GM12878 (cell line): Measurements from ENCODE around the gene CCDC112. TPM values are rescaled to one million over a fixed set of nuclear protein-coding genes. Genes with fewer than 3 reads are reported as not detected.

Experiments used
- ATF7 ChIP-seq: fragments of 450-650 bp; IDR thresholded peaks from 2 replicates; pipeline ENCODE4 v1.6.1; 2016; ENCODE audit warnings: low read depth, mild to moderate bottlenecking
- BMI1 ChIP-seq: fragments of 450-650 bp; IDR thresholded peaks from 2 replicates; pipeline ENCODE4 v1.6.1; 2016; ENCODE audit warnings: mild to moderate bottlenecking, moderate library complexity, borderline replicate concordance
- EZH2 ChIP-seq: IDR thresholded peaks from 2 replicates; pipeline ENCODE4 v1.6.1; 2012; ENCODE audit warnings: low read depth, mild to moderate bottlenecking, control low read depth, inconsistent platforms, low read length, borderline replicate concordance; ENCODE audit not compliant: control insufficient read depth
- FOXK2 ChIP-seq: fragments of 450-650 bp; IDR thresholded peaks from 2 replicates; pipeline ENCODE4 v1.6.1; 2017; ENCODE audit warnings: mild to moderate bottlenecking, moderate library complexity
- HDGF ChIP-seq: fragments of 450-650 bp; IDR thresholded peaks from 2 replicates; pipeline ENCODE4 v1.6.1; 2016; ENCODE audit warnings: antibody characterized with exemption
- IKZF1 ChIP-seq: fragments of 450-650 bp; conservative IDR thresholded peaks from 2 replicates; pipeline ENCODE4 v1.6.1; 2017; ENCODE audit warnings: antibody characterized with exemption, mild to moderate bottlenecking
- MXI1 ChIP-seq: fragments of 150-350 bp; IDR thresholded peaks from 2 replicates; pipeline ENCODE4 v1.6.1; 2011; ENCODE audit warnings: low read depth, mild to moderate bottlenecking, inconsistent platforms, low read length, improper control_type of control experiment
- MYC ChIP-seq: IDR thresholded peaks from 2 replicates; pipeline ENCODE4 v1.6.1; 2011; ENCODE audit warnings: mild to moderate bottlenecking, low read length, moderate library complexity, inconsistent platforms; ENCODE audit not compliant: insufficient read depth, insufficient replicate concordance, insufficient read length, severe bottlenecking
- NBN ChIP-seq: fragments of 450-650 bp; IDR thresholded peaks from 2 replicates; pipeline ENCODE4 v1.6.1; 2016
- NFXL1 ChIP-seq: fragments of 450-650 bp; IDR thresholded peaks from 2 replicates; pipeline ENCODE4 v1.6.1; 2017; ENCODE audit warnings: antibody characterized with exemption, mild to moderate bottlenecking, borderline replicate concordance
- NRF1 ChIP-seq: conservative IDR thresholded peaks from 2 replicates; pipeline ENCODE4 v1.6.1; 2011; ENCODE audit warnings: mild to moderate bottlenecking, low read depth, low read length, improper control_type of control experiment
- PRDM15 ChIP-seq: fragments of 450-650 bp; formaldehyde crosslinking; IDR thresholded peaks from 2 replicates; pipeline ENCODE4 v1.4.0; 2020; ENCODE audit warnings: mild to moderate bottlenecking, moderate library complexity
- SPI1 ChIP-seq: IDR thresholded peaks from 2 replicates; pipeline ENCODE4 v1.6.1; 2011; ENCODE audit warnings: low read depth, mild to moderate bottlenecking, low read length, moderate library complexity, borderline replicate concordance; ENCODE audit not compliant: insufficient read depth
- SREBF1 ChIP-seq: IDR thresholded peaks from 2 replicates; pipeline ENCODE4 v1.6.1; 2012; ENCODE audit warnings: mild to moderate bottlenecking, low read length
- STAT3 ChIP-seq: IDR thresholded peaks from 2 replicates; pipeline ENCODE4 v1.6.1; 2011; ENCODE audit warnings: low read depth, low read length, improper control_type of control experiment
- polyA plus RNA-seq, 11 experiments: library from polyadenylated mRNA; depleted of rRNA in 4 of 11; unstranded in 6 of 11; stranded (reverse) in 5 of 11; fragments of >200 nt; fragmentation: Nextera tagmentation in 4 of 11; fragmentation: Illumina TruSeq in 1 of 11; extraction: Ambion mirVana in 4 of 11; extraction: Trizol in 1 of 11; gene quantifications; 1 replicate in 1 of 11; 2 replicates in 10 of 11; pipeline versions ENCODE4 v1.2.1 to v1.2.3, GENCODE V29; 2011 to 2016; ENCODE audit warnings: inconsistent platforms in 2 of 11, missing spikeins in 2 of 11, low read depth in 1 of 11
- total RNA-seq, 4 experiments: library from RNA; depleted of rRNA in 3 of 4; stranded (reverse); fragments of >200 nt in 3 of 4; fragmentation: Illumina TruSeq in 1 of 4; extraction: Trizol in 1 of 4; gene quantifications; 2 replicates each; pipeline versions ENCODE4 v1.2.1 to v1.2.3, GENCODE V29; 2013 to 2021
- TF ChIP-seq, protein P1 (sequence below): IDR thresholded peaks from 2 replicates; pipeline ENCODE4 v1.6.1; 2012; ENCODE audit warnings: low read depth, low read length, improper control_type of control experiment
- TF ChIP-seq, protein P2 (sequence below): fragments of 450-650 bp; formaldehyde crosslinking; IDR thresholded peaks from 2 replicates; pipeline ENCODE4 v1.5.0; 2022; ENCODE audit warnings: mild to moderate bottlenecking, missing genetic modification characterization
- TF ChIP-seq, protein P3 (sequence below): fragments of 450-650 bp; IDR thresholded peaks from 2 replicates; pipeline ENCODE4 v1.6.1; 2016; ENCODE audit warnings: mild to moderate bottlenecking
- TF ChIP-seq, protein P4 (sequence below): fragments of 150-350 bp; IDR thresholded peaks from 2 replicates; pipeline ENCODE4 v1.6.1; 2014; ENCODE audit warnings: mild to moderate bottlenecking, low read depth, low read length

CCDC112 gene
- total and polyA plus RNA-seq, 10 of the 15 experiments (the other 5 are each of a cell fraction or from before 2014, with no cell fraction given), result 0.12 to 2.0 (median 0.58) TPM

DNA sequence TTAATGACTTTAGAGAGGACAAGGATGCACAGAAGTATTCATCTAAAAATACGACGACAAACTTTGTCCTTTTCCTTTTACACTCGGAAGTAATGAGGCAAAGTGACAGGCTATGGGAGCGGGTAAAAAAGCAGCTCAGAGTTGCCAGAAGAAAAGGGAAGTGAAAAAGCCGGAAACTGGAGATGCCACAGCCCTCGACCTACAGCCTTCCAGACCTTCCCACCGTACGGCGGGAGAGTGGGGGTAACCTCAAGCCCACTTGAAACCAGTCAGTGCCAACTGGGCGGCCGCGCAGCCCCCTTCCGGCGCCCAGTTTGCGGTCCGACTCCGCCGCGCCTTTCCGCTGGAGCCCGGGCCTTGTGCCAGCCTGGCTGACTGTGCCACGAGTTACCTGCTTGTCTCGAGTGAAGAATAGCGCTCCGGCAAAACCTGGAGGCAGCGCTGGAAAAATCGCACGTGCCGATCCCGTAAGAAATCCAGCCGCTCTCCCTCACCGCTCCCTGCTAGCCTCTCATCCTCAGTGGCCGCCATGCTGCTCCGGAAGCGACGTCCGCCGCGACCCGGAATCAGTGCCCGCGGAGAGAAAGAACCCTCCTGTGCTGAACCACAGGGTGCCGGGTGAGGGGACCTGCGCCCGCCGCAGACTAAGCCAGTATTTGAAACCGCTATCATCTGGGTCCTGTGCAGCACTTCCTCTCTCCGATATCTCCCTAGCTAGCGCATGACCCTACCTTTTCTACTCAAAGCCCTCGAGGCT, 34.0 kb downstream of the CCDC112 start, which contains the start of gene PGGT1B (continued):
- TF ChIP-seq NRF1, result no peak
- TF ChIP-seq, protein P1, sequence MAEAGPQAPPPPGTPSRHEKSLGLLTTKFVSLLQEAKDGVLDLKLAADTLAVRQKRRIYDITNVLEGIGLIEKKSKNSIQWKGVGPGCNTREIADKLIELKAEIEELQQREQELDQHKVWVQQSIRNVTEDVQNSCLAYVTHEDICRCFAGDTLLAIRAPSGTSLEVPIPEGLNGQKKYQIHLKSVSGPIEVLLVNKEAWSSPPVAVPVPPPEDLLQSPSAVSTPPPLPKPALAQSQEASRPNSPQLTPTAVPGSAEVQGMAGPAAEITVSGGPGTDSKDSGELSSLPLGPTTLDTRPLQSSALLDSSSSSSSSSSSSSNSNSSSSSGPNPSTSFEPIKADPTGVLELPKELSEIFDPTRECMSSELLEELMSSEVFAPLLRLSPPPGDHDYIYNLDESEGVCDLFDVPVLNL, result no peak
- TF ChIP-seq SPI1, result peak; percentile 99
- no peak for TF ChIP-seq FOXK2
- 0 out of 2 replicates have a peak, but pooled peaks have one; percentile 5 for TF ChIP-seq NBN
- TF ChIP-seq BMI1, result no peak
- TF ChIP-seq, protein P2, sequence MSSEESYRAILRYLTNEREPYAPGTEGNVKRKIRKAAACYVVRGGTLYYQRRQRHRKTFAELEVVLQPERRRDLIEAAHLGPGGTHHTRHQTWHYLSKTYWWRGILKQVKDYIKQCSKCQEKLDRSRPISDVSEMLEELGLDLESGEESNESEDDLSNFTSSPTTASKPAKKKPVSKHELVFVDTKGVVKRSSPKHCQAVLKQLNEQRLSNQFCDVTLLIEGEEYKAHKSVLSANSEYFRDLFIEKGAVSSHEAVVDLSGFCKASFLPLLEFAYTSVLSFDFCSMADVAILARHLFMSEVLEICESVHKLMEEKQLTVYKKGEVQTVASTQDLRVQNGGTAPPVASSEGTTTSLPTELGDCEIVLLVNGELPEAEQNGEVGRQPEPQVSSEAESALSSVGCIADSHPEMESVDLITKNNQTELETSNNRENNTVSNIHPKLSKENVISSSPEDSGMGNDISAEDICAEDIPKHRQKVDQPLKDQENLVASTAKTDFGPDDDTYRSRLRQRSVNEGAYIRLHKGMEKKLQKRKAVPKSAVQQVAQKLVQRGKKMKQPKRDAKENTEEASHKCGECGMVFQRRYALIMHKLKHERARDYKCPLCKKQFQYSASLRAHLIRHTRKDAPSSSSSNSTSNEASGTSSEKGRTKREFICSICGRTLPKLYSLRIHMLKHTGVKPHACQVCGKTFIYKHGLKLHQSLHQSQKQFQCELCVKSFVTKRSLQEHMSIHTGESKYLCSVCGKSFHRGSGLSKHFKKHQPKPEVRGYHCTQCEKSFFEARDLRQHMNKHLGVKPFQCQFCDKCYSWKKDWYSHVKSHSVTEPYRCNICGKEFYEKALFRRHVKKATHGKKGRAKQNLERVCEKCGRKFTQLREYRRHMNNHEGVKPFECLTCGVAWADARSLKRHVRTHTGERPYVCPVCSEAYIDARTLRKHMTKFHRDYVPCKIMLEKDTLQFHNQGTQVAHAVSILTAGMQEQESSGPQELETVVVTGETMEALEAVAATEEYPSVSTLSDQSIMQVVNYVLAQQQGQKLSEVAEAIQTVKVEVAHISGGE (CRISPR knock-in tag), result peak; percentile 64
- peak; percentile 96 for TF ChIP-seq IKZF1
- TF ChIP-seq, protein P3, sequence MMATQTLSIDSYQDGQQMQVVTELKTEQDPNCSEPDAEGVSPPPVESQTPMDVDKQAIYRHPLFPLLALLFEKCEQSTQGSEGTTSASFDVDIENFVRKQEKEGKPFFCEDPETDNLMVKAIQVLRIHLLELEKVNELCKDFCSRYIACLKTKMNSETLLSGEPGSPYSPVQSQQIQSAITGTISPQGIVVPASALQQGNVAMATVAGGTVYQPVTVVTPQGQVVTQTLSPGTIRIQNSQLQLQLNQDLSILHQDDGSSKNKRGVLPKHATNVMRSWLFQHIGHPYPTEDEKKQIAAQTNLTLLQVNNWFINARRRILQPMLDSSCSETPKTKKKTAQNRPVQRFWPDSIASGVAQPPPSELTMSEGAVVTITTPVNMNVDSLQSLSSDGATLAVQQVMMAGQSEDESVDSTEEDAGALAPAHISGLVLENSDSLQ, result peak; percentile 40
- TF ChIP-seq SREBF1, result no peak
- no peak for TF ChIP-seq MXI1
- TF ChIP-seq ATF7, result no peak
- no peak for TF ChIP-seq MYC
- TF ChIP-seq STAT3, result no peak
- TF ChIP-seq, protein P4, sequence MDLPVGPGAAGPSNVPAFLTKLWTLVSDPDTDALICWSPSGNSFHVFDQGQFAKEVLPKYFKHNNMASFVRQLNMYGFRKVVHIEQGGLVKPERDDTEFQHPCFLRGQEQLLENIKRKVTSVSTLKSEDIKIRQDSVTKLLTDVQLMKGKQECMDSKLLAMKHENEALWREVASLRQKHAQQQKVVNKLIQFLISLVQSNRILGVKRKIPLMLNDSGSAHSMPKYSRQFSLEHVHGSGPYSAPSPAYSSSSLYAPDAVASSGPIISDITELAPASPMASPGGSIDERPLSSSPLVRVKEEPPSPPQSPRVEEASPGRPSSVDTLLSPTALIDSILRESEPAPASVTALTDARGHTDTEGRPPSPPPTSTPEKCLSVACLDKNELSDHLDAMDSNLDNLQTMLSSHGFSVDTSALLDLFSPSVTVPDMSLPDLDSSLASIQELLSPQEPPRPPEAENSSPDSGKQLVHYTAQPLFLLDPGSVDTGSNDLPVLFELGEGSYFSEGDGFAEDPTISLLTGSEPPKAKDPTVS, result no peak
- TF ChIP-seq NFXL1, result no peak
- no peak for TF ChIP-seq HDGF
- TF ChIP-seq EZH2, result no peak
- TF ChIP-seq PRDM15 (CRISPR knock-in tag), result no peak
